Endothelial cell of umbilical vein (primary cell): Measurements from ENCODE around the gene GRIFIN. TPM values are rescaled to one million over a fixed set of nuclear protein-coding genes. Genes with fewer than 3 reads are reported as not detected.

Source experiments
- BruUV-seq: library from RNA; stranded (reverse); fragments of 400-500 nt; replicated peaks from 2 replicates; lab custom pipeline; 2021; lab: Mats Ljungman, UMichigan
- CTCF ChIA-PET: fragments of 300-600, 350-600 bp; sonication (Branson Sonifier 250); formaldehyde crosslinking; loops from one replicate; lab custom pipeline; 2021; ENCODE audit warnings: antibody characterized with exemption, inconsistent platforms; lab: Charles Lee
- POLR2A ChIA-PET: fragments of 300-600, 350-600 bp; sonication (Branson Sonifier 250); formaldehyde crosslinking; loops from one replicate; lab custom pipeline; 2021; ENCODE audit warnings: antibody characterized with exemption, inconsistent platforms; lab: Charles Lee
- DNase-seq: peaks from one replicate; pipeline ENCODE4 v3.0.0-alpha.2; 2011; ENCODE audit warnings: low read depth, low spot score
- FAIRE-seq: peaks from 2 replicates; lab custom pipeline; 2011; peaks lifted over from hg19 to GRCh38; lab: Jason Lieb, UNC
- H2AFZ ChIP-seq: 2 replicates; pipeline ENCODE4 v1.6.0; 2012; ENCODE audit warnings: low read depth, low read length, control low read depth, inconsistent platforms
- H3K27ac ChIP-seq: 2 replicates; pipeline ENCODE4 v1.5.1; 2011; ENCODE audit warnings: low read depth, mild to moderate bottlenecking, control low read depth, low read length, moderate library complexity; ENCODE audit not compliant: insufficient read depth
- H3K27me3 ChIP-seq, 2 experiments: 2 replicates each; pipeline versions ENCODE4 v1.6.0 to v1.6.1; 2011; ENCODE audit warnings: low read length in 2 of 2, mixed read lengths in 1 of 2; ENCODE audit not compliant: control insufficient read depth in 2 of 2, insufficient read depth in 2 of 2
- H3K36me3 ChIP-seq, 2 experiments: 2 replicates in 1 of 2; 3 replicates in 1 of 2; pipeline ENCODE4 v1.5.1; 2011; ENCODE audit warnings: low read length in 2 of 2, mild to moderate bottlenecking in 1 of 2, moderate library complexity in 1 of 2; ENCODE audit not compliant: control insufficient read depth in 2 of 2, insufficient read depth in 2 of 2; ENCODE audit errors: extremely low read depth in 1 of 2
- H3K4me1 ChIP-seq: 3 replicates; pipeline ENCODE4 v1.5.1; 2011; ENCODE audit warnings: mild to moderate bottlenecking, low read length; ENCODE audit not compliant: control insufficient read depth, insufficient read depth; ENCODE audit errors: extremely low read depth
- H3K4me2 ChIP-seq: 2 replicates; pipeline ENCODE4 v1.6.1; 2011; ENCODE audit warnings: low read length, control low read depth, mixed read lengths; ENCODE audit not compliant: insufficient read depth
- H3K4me3 ChIP-seq, 3 experiments: fragments of 200-600 bp in 1 of 3; sonication (generic), shearing (Covaris generic) in 1 of 3; replicated peaks in 1 of 3; 2 replicates each; pipeline ENCODE4 v1.5.1; 2011 to 2016; ENCODE audit warnings: control low read depth in 3 of 3, low read length in 3 of 3, mild to moderate bottlenecking in 2 of 3, inconsistent platforms in 1 of 3, low read depth in 1 of 3, moderate library complexity in 1 of 3; ENCODE audit not compliant: insufficient read depth in 1 of 3
- H3K79me2 ChIP-seq: 2 replicates; pipeline ENCODE4 v1.6.0; 2012; ENCODE audit warnings: low read length, inconsistent platforms; ENCODE audit not compliant: control insufficient read depth, insufficient read depth
- H3K9ac ChIP-seq: replicated peaks from 2 replicates; pipeline ENCODE3; 2011; ENCODE audit warnings: low read length, control low read depth; ENCODE audit not compliant: insufficient read depth; ENCODE audit errors: extremely low read depth
- H3K9me1 ChIP-seq: replicated peaks from 3 replicates; pipeline ENCODE4 v1.6.0; 2011; ENCODE audit warnings: mild to moderate bottlenecking, low read length; ENCODE audit not compliant: control insufficient read depth, insufficient read depth; ENCODE audit errors: extremely low read depth
- H3K9me3 ChIP-seq: replicated peaks from 2 replicates; pipeline ENCODE4 v1.5.1; 2012; ENCODE audit warnings: low read length, inconsistent platforms; ENCODE audit not compliant: control insufficient read depth, insufficient read depth
- H4K20me1 ChIP-seq: replicated peaks from 2 replicates; pipeline ENCODE3; 2011; ENCODE audit warnings: mild to moderate bottlenecking, low read length; ENCODE audit not compliant: control insufficient read depth, insufficient read depth; ENCODE audit errors: extremely low read depth
- CTCF ChIP-seq, 2 donors: IDR thresholded peaks; 1 replicate in 1 of 2; 2 replicates in 1 of 2; pipeline ENCODE4 v1.5.1; 2011; ENCODE audit warnings: low read length in 2 of 2, mild to moderate bottlenecking in 2 of 2, moderate library complexity in 2 of 2, control low read depth in 1 of 2, inconsistent platforms in 1 of 2, low read depth in 1 of 2; ENCODE audit not compliant: insufficient read depth in 1 of 2; ENCODE audit errors: extremely low read depth in 1 of 2
- EZH2 ChIP-seq: IDR thresholded peaks from 2 replicates; pipeline ENCODE4 v1.6.1; 2012; ENCODE audit warnings: borderline replicate concordance, low read depth, mild to moderate bottlenecking, moderate library complexity, low read length, inconsistent platforms; ENCODE audit not compliant: severe bottlenecking
- FOS ChIP-seq: IDR thresholded peaks from 2 replicates; pipeline ENCODE4 v1.6.1; 2011; ENCODE audit warnings: mild to moderate bottlenecking, low read length, moderate library complexity, borderline replicate concordance; ENCODE audit not compliant: insufficient read depth
- GATA2 ChIP-seq: IDR thresholded peaks from 2 replicates; pipeline ENCODE4 v1.7.0; 2011; ENCODE audit warnings: low read depth, mild to moderate bottlenecking, moderate library complexity, mixed read lengths, low read length; ENCODE audit not compliant: insufficient read length, insufficient read depth
- JUN ChIP-seq: IDR thresholded peaks from 2 replicates; pipeline ENCODE4 v1.6.1; 2011; ENCODE audit warnings: borderline replicate concordance, low read depth; ENCODE audit not compliant: insufficient read length, insufficient read depth
- MAX ChIP-seq: IDR thresholded peaks from 2 replicates; pipeline ENCODE4 v1.6.1; 2011; ENCODE audit not compliant: insufficient read depth, insufficient read length
- MYC ChIP-seq: IDR thresholded peaks from one replicate; pipeline ENCODE4 v1.6.1; 2011; ENCODE audit warnings: mild to moderate bottlenecking, low read depth, low read length
- POLR2A ChIP-seq: IDR thresholded peaks from 2 replicates; pipeline ENCODE4 v1.6.1; 2012; ENCODE audit warnings: low read depth, mild to moderate bottlenecking, control low read depth, low read length
- POLR2AphosphoS5 ChIP-seq: IDR thresholded peaks from 2 replicates; pipeline ENCODE4 v1.6.1; 2012; ENCODE audit warnings: low read depth, mild to moderate bottlenecking, control low read depth, low read length, moderate library complexity; ENCODE audit not compliant: insufficient read depth
- dilution Hi-C: fragments of 300-500 bp; cut with MboI; formaldehyde crosslinking; loops from one replicate; pipeline ENCODE4 v1.15.0; 2019; ENCODE audit warnings: low sequenced_read_pairs; ENCODE audit not compliant: extremely low pct_ligation_motif_present
- intact Hi-C: fragments of 100-400 bp; cut with micrococcal nuclease; formaldehyde crosslinking; loops from one replicate; pipeline ENCODE4 v1.10.0; 2022
- polyA plus RNA-seq, 4 experiments: library from polyadenylated mRNA; depleted of rRNA in 3 of 4; stranded (reverse) in 3 of 4; unstranded in 1 of 4; fragments of >200 nt; gene quantifications; 2 replicates each; pipeline versions ENCODE4 v1.2.1 to v1.2.3, GENCODE V29; 2011 to 2012; ENCODE audit warnings: missing spikeins in 1 of 4
- total RNA-seq: library from RNA; stranded (reverse); gene quantifications from 2 replicates; pipeline ENCODE4 v1.2.3, GENCODE V29; 2021

Gene GRIFIN
- total and polyA plus RNA-seq, 2 donors (not counting 3 experiments of a cell fraction or from before 2014, with no cell fraction given), result not detected

GRCh38 chr7:2480070-2480408 is 3.8 kb upstream of the GRIFIN start:
- TF ChIP-seq FOS (no peak), EZH2 (no peak), POLR2A (no peak), MAX (no peak), JUN (no peak), CTCF (IDR thresholded peaks at IDR 0.05; ENCODE audit: extremely low read depth in 1 of 2, insufficient read depth in 1 of 2, low read depth in 1 of 2, low read length in 2 of 2) (no peak), POLR2AphosphoS5 (no peak), GATA2 (no peak), MYC (no peak)
- no peak overlapping the region for H2AFZ ChIP-seq
- BruUV-seq, result no TSS peak
- no peaks in the 10 kb centered on the region for H3K9me3 ChIP-seq
- DNase-seq (no peak), FAIRE-seq (no peak)
- ChIA-PET CTCF (interaction anchor here (1.2 to 3.1 kb wide), 6 partner anchors 9 to 200 kb away, joined by 3 to 12 read pairs (median 6); partner anchors contain the start of gene IQCE), POLR2A (no interaction called here)
- no peak overlapping the region for H3K27ac ChIP-seq
- H3K36me3 ChIP-seq, result no peaks in the 10 kb centered on the region
- no peaks in the 10 kb centered on the region for H3K9me1 ChIP-seq
- H3K4me2 ChIP-seq, result no peak overlapping the region
- H4K20me1 ChIP-seq, result no peaks in the 10 kb centered on the region
- H3K4me3 ChIP-seq, result no peak overlapping the region
- dilution Hi-C loops (no loop called here), intact Hi-C loops (loop anchor here (2.0 kb wide), 1 partner anchor 129 kb away; no protein-coding TSS in a partner anchor)
- H3K79me2 ChIP-seq, result no peaks in the 10 kb centered on the region
- H3K27me3 ChIP-seq, result peaks cover 0 to 4% of the 10 kb centered on the region in 2 experiments
- no peaks in the 10 kb centered on the region for H3K4me1 ChIP-seq
- H3K9ac ChIP-seq, result no peak overlapping the region
